ENCODE results near the gene CEP164. TPM values are rescaled to one million over a fixed set of nuclear protein-coding genes. Genes with fewer than 3 reads are reported as not detected.

Gene CEP164
- total RNA-seq, 2 donors from 2014 or later = 9.0 to 9.6 TPM

GRCh38 chr11:117345039-117345438 is 17.4 kb downstream of the CEP164 start:
- ATAC-seq = no peak
- DNase-seq = no peak
- intact Hi-C loops (cut with DNase I) = no loop called here

DNA sequence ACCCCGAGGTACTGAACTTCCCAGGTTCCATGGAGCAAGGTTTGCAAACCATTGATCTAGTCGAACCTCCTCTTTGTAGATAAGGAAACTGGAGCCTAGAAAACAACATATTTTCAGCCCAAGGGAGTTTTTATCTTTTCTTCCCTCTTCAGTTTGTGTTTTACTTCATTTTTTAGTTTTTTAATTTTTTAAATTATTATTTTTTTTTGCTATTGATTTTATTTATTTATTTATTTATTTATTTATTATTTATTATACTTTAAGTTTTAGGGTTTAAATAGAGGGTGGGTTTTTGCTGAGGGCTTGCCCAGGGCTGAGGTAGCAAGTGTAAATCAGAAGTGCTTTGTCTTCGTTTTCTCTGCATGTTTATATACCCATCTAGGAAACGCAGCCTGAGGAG is 26.9 kb downstream of the CEP164 start:
- ATAC-seq = no peak
- intact Hi-C loops (cut with DNase I) = no loop called here
- DNase-seq = no peak

DNA sequence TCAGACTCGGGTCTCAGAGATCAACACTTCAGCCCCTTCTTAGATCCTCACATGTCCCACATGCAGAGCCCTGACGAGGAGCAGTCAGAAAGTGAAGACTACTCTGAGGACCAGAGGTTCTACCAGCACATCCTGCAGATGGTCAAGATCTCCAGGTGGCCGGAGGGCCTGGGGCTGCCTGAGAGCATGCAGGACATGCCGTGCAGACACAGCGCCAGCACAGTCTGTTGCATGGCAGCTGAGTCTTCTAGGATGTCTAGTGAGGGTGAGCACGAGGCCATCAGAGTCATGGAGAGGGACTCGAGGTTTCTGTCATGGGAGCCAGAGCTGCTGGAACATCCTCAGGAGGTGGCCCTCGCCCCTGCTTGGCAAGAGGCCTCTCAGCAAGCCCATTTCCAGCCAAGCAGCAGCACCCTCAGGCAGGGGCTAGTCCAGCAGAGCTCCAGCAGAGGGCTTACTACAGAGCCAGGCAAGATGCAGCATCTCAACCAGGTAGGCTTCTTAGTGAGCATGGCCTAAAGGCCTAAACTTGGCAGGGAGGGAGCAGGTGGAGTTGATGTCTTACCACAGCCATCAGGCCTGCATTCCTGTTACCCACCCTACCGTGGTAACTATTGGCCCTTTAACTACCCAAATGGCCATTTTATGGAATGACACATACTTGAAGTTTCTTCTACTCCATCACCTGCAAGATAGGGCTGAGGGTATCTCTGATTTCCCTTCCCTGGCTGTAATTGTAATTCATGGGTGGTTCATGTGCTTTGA is 28.7 kb downstream of the CEP164 start:
- ATAC-seq = no peak
- intact Hi-C loops (cut with DNase I) = no loop called here
- DNase-seq = no peak

DNA sequence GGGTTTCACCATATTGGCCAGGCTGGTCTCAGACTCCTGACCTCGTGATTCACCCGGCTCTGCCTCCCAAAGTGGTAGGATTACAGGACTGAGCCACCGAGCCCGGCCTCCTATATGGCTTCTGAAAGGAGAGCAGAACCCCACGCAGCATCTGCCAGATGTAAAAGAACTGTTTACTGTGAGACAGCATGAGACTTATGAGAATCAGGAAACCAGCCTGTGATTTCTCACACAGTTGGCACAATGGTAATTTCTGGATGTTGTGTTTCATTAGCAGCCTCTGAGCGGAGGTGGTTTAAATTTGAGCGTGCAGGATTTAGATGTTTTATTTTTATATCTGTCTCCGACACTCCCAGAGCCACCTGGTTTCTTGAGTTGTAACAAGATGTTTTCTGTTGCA is 33.8 kb downstream of the CEP164 start:
- ATAC-seq (no peak), DNase-seq (no peak)
- intact Hi-C loops (cut with DNase I) = no loop called here

- ATAC-seq (no peak), DNase-seq (no peak)
- intact Hi-C loops (cut with DNase I) = no loop called here
Observed at GRCh38 chr11:117366248-117366647, 38.6 kb downstream of the CEP164 start.

GRCh38 chr11:117366875-117367274 is 39.2 kb downstream of the CEP164 start:
- intact Hi-C loops (cut with DNase I) = no loop called here
- ATAC-seq = no peak
- no peak for DNase-seq

DNA sequence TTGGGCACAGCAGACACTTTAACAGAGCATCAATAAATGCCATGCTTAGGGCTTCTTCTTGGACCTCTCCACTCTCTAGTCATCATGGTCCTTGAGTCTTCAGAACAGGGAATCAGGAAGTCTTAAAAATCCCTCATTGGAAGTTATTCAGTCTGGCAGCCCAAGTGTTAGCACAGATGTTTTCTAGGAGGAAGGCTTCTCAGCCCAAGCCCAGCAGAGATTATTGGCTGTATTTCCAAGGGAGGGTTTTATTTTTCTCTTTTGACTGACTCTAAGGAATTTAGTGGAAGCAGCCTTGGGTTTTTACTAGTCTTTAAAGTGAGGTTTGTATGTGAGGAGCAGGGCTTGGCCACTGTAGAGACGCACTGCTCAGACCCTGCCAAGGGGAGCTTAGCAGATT is 41.9 kb downstream of the CEP164 start:
- intact Hi-C loops (cut with DNase I) = no loop called here
- ATAC-seq = peak in 1 of 2 donors; percentile 43
- no peak for DNase-seq

- intact Hi-C loops (cut with DNase I) = no loop called here
- DNase-seq (no peak), ATAC-seq (no peak)
Observed at GRCh38 chr11:117371453-117371852, 43.8 kb downstream of the CEP164 start.

- DNase-seq (no peak), ATAC-seq (no peak)
- intact Hi-C loops (cut with DNase I) = no loop called here
Observed at GRCh38 chr11:117374316-117375055, 46.8 kb downstream of the CEP164 start.

- intact Hi-C loops (cut with DNase I) = no loop called here
- ATAC-seq = no peak
- DNase-seq = no peak
Observed at GRCh38 chr11:117375960-117376359, 48.3 kb downstream of the CEP164 start.

GRCh38 chr11:117376517-117376916 is 48.9 kb downstream of the CEP164 start:
- DNase-seq (no peak), ATAC-seq (peak; percentile 61 to 82)
- intact Hi-C loops (cut with DNase I) = no loop called here

GRCh38 chr11:117378976-117379865 is 51.6 kb downstream of the CEP164 start:
- intact Hi-C loops (cut with DNase I) = no loop called here
- peak; percentile 34 to 60 for ATAC-seq
- DNase-seq = no peak

DNA sequence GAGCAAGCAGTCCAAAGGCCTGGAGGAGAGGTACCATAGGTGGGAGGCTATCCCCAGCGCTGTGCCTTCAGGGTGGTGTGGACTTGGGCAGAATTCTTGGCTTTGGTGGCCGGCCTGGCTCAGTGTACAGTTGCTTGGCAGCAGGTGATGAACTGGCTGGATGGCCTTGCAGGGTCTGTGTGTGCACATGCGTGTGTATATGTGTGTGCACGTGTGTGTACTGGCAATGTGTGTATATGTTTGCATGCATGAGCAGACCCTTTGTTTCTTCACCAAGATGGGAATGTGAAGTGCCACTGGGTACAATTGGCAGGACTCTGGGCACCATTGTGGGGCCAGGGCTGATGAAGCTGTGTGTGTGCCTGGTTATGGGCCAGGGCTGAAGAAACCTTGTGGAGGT is 53.0 kb downstream of the CEP164 start:
- ATAC-seq (no peak), DNase-seq (no peak)
- intact Hi-C loops (cut with DNase I) = no loop called here

DNA sequence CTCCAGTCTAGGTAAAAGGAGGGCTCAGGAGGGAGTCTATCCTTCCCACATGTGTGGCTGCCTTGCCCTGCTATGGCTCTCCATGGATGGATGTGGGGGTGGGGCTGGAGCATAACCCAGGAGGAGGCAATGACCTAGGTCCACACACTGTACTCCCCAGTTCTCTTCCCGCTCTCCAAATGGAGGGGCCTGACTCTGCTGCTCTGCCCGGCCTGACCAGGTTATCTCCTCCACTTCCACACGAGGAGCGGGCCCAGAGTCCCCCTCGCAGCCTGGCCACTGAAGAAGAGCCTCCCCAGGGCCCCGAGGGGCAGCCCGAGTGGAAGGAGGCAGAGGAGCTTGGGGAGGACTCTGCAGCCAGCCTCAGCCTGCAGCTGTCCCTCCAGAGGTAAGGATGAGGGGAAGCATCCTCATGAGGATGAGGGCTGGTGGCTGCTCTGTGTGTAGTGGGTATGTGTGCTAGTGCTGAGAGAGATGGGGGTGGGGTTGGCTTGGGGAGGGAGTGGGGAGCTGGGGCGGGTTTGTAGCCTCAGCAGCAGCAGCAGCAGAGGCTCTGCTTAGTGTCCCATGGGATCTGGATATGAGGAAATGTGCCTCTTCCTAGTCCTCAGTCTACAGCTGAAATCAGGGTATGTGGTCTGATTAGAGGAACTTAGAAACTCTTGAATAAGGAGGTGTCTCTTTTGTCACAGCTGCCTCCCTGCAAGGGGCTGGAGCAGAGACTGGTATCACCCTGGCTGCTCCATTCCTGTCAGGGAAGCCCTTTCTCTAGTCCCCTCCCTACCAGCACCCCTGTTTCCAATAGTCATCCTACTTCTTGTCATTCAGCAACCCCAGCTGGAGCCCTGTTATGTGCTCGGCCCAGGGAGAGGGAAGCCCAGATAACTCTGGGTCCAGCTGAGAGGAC is 54.1 kb downstream of the CEP164 start:
- DNase-seq (no peak), ATAC-seq (no peak)
- intact Hi-C loops (cut with DNase I) = no loop called here

DNA sequence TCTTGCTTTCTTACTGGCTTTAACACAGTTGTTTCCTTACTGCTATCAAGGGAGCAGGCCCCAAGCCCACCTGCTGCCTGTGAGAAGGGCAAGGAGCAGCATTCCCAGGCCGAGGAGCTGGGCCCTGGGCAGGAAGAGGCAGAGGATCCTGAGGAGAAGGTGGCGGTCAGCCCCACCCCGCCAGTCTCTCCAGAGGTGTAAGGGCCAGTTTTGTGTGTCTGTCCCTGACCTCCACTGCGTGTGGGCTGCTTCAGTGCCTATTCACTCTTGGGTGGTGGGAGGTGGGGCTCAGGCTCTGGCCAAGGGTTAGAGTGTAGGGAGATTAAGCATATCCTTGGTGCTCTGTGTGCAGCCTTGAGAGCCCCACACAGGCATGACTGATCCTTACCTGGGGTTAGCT is 55.1 kb downstream of the CEP164 start:
- DNase-seq (no peak), ATAC-seq (no peak)
- intact Hi-C loops (cut with DNase I) = no loop called here

- ATAC-seq (no peak), DNase-seq (no peak)
- intact Hi-C loops (cut with DNase I) = no loop called here
Observed at GRCh38 chr11:117384045-117384444, 56.4 kb downstream of the CEP164 start.

GRCh38 chr11:117385471-117385870 is 57.8 kb downstream of the CEP164 start:
- intact Hi-C loops (cut with DNase I) = no loop called here
- ATAC-seq = no peak

GRCh38 chr11:117385906-117386305 is 58.3 kb downstream of the CEP164 start:
- DNase-seq (no peak), ATAC-seq (no peak)
- intact Hi-C loops (cut with DNase I) = no loop called here

More at GRCh38 chr11:117385471-117385870, 57.8 kb downstream of the CEP164 start:
- no peak for DNase-seq

Data from left cardiac atrium (tissue), 4 donors.